Neural progenitor cell (in vitro differentiated cells): Measurements from ENCODE around the gene NUMB.

ENCODE experiments used
- CTCF ChIP-seq: fragments of 200-600 bp; sonication (generic); IDR thresholded peaks from 2 replicates; pipeline ENCODE4 v1.5.1; 2017; ENCODE audit warnings: antibody characterized with exemption, mild to moderate bottlenecking
- EZH2 ChIP-seq: fragments of 200-600 bp; sonication (generic); IDR thresholded peaks from 2 replicates; pipeline ENCODE4 v1.6.1; 2017; ENCODE audit warnings: antibody characterized with exemption, mild to moderate bottlenecking, moderate library complexity
- EZH2phosphoT487 ChIP-seq: fragments of 200-600 bp; sonication (generic); IDR thresholded peaks from 2 replicates; pipeline ENCODE4 v1.6.1; 2017; ENCODE audit warnings: antibody characterized with exemption

- no peak for TF ChIP-seq CTCF
- no peak for TF ChIP-seq EZH2
- no peak for TF ChIP-seq EZH2phosphoT487
These were observed 1.1 kb downstream of the NUMB start for GRCh38 chr14:73457041-73457923.
